T-helper 1 cell treated with Interleukin-12 subunit alpha and Interleukin-12 subunit beta and Interleukin-4 antibody, amounts not matched to agents 30 ng/mL and 1 ng/mL, for 36 hours (primary cell): ENCODE data around the gene LRPAP1. TPM values are rescaled to one million over a fixed set of nuclear protein-coding genes. Genes with fewer than 3 reads are reported as not detected.

ENCODE experiments used
- intact Hi-C: fragments of 100-400 bp; cut with micrococcal nuclease; formaldehyde crosslinking; loops from one replicate; pipeline ENCODE4 v1.15.1; 2024
- total RNA-seq: library from RNA; stranded (reverse); gene quantifications from 2 replicates; pipeline ENCODE4 v1.2.3, GENCODE V29; 2022

Gene LRPAP1
- total RNA-seq, 1 donor from 2014 or later = 74.1 TPM

DNA sequence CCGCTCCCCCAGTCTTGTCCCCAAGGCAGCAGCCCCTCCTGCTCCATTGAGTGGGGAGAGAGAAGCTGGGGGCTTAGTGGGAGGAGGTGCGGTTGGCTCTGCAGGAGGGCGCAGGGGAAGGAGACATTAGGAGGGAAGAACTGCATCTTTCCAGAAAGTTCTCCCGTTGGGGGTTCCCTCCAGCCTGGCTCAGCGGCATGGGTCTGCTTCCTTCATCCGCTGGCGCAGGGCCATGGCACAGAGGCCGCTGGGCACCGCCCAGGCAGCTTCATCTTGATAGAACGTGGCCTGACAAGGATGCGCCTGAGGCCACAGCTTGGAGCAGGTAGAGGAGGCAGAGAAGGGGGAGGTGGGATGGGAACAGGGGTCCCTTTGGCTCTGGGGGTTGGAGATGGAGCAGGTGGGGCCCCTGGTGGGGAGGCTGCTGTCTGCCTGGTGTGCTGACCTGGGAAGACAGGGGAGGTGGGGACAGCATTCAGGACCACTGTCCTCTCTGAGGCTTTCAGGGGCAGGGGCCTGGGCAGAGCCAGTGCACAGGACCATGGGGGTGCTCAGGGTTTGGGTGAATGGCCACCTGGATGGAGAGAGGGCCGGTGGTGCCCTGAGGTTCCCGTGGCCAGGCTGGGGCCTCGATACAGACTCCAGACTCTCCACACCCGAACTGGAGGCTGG, 57.0 kb downstream of the LRPAP1 start:
- intact Hi-C loops = no loop called here

DNA sequence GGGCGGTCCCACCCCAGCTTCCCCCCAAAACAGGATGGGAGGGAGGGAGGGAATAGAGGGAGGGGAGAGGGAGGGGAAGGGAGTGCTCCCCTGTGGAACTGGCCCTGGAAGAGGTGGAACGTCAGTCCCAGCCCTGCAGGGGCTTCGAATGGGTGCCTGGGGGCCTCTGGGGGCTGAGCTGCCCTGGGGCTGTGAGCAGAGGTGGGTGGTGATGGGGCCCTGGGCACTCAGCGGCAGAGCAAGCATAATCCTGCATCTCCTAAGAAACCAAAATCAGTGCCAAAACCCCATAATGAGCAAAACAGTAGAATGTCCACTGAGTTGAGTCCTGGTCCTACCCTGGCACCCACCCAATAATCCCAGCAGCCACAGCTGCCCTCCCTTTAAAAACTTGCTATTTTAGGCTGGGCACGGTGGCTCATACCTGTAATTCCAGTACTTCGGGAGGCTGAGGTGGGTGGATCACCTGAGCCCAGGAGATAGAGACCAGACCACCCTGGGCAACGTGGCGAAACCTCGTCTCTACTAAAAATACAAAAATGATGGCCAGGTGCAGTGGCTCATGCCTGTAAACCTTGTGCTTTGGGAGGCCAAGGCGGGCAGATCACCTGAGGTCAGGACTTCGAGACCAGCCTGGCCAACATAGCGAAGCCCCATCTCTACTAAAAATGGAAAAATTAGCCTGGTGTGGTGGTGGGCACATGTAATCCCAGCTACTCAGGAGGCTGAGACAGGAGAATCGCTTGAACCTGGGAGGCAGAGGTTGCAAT, 58.0 kb downstream of the LRPAP1 start:
- intact Hi-C loops = no loop called here

DNA sequence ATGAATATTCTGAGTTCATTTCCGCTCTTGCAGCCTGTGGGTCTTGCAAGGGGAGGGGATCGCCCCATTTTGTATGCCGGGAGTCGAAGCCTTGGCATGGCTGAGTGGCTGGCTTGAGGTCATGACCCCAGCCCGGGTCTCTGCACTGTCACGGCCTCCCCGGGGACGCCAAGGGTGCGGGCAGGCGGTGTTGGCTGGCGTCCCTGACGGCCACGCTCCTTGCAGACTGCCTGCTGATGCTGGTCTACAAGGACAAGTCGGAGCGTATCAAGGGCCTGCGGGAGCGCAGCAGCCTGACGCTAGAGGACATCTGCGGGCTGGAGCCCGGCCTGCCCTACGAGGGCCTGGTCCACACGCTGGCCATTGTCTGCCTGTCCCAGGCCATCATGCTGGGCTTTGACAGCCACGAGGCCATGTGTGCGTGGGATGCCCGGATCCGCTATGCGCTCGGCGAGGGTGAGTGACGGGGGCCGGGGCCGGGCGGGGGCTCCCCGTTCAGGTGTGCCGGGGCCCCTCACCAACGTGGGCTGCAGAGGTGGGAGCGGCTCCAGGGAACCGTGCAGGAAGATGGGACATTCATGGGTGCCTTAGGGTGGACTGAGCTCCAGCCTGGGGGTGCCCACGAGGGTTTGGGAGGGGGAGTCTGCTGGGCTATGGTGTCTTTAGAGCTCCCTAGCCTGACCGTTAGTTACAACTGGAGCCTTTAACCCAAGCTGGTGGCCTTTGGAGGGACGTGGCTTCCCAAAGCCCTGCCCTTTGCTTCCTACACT, 58.9 kb downstream of the LRPAP1 start:
- intact Hi-C loops = no loop called here

DNA sequence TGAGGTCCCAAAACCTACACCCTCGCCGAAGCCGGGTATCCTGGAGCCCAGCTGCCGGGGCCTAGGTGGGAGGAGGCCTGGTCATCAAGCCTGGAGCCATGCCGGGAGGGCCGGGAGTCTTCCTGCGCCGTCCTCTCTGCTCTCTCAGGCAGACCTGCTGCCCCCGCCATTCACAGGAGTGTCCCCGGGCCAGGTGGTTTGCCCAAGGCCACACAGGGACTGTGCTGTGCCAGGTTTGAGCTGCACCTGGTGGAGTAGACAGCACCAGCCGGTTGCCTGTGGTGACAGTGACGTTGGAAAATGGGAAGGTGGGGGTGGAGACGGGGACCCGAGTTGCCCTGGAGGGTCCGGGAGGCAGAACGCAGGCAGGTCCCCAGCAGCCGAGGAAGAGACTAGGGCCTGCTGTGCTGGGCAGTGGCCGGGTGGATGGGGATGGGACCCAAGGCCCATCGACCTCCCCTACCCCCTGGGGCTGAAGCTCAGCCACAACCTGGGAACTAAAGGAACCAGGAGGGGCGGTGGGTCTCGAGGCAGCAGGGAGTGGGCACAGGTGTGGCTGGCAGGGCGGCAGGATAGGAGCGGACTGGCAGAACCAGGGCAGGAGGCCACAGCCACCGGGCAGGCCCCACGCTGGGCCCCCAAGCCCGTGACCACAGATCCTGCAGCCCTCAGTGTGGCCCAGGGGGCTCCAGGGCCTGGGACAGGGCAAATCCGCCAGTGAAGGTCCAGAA, 59.6 kb downstream of the LRPAP1 start:
- intact Hi-C loops = no loop called here

DNA sequence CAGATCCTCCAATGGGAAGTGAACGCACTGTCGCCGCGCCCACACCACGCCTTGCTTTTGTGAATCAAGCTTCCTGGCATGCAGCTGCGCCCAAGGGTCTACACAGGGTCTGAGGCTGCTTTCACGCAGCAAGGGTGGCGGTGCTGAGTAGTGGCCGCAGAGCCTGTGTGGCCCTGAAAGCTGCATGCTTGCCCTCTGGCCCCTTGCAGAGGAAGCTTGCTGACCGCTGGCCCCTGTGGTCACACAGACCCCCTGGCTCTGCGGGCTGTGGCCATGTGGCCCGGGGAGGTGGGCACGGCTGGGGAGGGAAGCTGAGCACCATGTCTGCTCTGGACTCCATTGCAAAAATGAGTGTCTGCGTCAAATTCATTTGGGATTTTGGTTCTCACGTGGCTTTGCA, 60.3 kb downstream of the LRPAP1 start:
- intact Hi-C loops = no loop called here

DNA sequence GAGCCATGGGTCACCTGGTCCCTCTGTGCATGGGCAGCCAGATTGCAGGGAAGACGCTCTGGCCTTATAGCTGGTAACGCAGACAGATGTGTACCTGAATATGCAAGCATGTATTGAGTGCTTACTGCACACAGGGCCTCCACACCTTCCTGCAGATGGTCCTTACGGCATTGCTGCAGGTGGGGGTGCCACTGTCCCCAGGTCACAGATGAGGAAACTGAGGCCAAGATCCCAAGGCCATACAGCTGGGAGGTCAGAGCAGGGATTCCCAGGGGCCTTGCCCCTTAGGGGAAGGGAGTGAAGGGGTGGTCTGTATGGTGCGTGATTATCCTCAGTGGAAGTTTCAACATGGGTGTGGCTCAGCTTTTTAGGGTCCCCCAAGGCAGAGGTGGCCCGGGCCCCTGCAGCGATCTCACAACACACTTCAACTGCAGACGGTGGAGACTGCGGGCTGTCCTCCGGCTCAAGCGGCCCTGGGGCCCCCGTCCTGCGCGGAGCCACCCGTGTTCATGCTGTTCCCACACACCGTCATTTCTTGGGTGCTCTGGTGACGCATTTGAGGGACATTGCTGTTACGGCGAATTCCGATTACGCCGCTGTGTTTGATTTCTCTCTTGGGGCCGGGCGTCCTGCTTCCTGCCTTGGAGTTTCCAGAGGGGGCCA, 61.0 kb downstream of the LRPAP1 start:
- intact Hi-C loops = no loop called here

DNA sequence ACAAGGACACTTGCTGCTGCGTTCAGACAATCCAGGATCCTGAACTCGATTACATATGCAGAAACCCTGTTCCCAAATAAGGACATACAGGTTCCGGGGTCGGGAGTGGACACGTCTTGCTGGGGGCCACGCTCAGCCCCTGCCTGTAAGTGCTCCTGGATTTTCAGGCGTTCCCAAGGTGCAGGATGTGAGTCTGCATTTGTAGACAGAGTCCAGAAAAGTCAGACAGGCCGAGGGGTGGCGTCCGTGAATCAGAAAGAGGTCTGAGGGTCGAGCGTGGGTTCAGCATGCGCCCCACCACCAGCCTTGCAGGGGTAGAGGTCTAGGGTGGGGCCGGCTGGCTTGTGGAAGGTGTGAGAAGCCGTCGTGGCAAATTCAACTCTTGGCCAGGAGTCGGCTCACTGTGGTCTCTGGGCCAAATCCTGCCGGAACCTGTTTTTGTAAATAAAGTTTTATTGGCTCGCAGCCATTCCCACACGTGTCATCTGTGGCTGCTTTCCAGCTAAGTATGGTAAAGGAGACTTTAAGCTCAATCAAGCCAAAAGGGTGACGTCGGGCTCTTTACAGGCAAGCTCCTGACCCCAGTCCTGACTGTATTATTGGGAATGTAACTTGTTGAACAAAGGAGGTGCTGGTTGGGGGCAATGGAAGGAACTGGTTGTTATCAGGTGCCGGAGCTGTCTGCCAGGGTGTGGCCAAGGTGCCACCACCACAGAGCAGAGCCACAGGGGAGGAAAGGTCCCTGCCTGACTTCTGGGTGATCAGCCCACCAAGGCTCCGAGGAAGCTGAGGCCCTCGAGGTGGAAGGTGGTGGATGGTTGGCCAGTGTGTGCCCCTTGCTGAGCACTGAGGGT, 61.8 kb downstream of the LRPAP1 start:
- intact Hi-C loops = no loop called here

DNA sequence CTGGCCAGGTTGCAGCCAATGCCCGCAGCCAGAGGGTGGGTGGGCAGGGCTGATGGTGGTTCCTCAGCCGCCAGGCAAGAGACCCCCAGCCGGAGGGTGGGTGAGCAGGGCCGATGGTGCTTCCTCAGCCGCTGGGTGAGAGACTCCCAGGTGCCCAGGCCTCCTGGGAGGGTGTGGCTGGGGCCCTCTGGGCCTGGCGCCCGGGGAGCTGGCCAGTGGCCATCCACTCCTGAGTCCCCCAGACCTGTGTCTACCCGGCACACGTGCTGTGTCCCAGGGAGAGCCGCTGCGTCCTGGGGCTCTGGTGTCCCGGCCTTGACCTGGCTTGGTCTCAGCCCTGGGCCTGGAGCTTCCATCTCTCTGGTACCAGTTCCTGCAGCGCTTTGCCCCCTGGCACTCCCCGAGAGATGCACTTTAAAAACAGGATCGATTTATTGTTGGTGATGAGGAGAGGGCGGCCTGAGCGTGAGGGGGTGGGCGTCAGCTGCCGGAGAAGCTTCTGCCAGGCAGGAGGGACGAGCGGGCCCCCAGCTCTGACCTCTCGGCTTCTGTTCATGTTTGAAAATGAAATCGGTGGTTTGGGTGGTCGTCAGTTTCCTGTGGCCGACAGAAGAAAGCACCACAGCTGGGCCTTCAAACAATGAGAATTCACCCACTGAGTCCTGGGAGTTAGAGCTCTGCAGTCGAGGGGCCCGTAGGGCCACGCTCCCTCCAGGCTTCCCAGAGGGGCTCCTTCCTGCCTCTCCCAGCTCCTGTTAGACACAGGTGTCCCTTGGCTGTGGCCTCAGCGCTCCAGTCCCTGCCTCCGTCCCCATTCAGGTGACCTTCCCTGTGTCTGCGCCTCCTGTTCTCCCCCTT, 62.6 kb downstream of the LRPAP1 start:
- intact Hi-C loops = no loop called here

DNA sequence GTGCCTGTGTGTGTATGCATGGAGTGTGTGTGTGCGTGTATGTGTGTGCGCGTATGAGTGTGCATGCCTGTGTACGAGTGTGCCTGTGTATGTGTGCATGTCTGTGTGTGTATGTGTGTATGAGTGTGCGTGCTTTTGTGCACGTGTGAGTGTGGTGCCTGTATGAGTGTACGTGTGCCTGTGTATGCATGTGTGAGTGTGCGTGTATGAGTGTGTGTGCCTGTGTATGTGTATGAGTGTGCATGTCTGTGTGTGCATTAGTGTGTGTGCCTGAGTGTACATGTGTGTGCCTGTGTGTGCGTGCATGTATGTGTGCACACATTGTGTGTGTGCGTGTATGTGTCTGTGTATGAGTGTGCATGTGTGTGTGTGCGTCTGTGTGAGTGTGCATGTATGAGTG, 63.4 kb downstream of the LRPAP1 start:
- intact Hi-C loops = no loop called here

DNA sequence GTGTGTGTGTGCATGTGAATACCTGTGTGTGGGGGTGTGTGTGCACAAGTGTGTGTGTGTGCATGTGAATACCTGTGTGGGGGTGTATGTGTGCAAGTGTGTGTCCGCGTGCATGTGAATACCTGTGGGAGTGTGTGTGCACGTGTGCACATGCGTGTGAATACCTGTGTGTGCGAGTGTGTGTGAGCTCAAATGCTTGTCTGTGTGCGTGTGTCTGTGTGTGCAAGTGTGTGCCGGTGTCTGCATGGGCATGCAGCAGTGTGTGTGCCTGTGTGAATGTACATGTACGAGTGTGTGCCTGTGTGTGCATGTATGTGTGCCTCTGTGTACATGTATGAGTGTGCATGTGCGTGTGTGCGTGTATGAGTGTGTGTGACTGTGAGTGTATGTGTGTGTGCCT, 64.1 kb downstream of the LRPAP1 start:
- intact Hi-C loops = no loop called here

DNA sequence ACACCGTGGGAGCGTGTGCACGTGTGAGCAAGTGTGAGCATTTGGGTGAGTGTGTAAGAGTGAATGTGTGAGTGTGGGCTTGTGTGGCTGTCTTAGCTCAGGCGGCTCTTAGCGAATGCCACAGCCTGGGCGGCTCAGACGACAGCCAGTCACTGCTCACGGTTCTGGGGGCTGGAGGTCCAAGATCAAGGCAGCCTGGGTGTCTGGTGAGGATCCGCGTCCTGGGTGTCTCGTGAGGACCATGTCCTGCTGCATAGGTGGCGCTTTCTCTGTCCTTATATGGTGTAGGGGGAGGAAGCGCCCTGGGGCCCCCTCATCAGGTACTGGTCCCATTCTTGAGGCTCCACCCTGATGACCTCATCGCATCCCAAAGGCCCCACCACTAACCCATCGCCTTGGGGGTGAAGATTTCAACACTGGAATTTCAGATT, 64.6 kb downstream of the LRPAP1 start:
- intact Hi-C loops = no loop called here

DNA sequence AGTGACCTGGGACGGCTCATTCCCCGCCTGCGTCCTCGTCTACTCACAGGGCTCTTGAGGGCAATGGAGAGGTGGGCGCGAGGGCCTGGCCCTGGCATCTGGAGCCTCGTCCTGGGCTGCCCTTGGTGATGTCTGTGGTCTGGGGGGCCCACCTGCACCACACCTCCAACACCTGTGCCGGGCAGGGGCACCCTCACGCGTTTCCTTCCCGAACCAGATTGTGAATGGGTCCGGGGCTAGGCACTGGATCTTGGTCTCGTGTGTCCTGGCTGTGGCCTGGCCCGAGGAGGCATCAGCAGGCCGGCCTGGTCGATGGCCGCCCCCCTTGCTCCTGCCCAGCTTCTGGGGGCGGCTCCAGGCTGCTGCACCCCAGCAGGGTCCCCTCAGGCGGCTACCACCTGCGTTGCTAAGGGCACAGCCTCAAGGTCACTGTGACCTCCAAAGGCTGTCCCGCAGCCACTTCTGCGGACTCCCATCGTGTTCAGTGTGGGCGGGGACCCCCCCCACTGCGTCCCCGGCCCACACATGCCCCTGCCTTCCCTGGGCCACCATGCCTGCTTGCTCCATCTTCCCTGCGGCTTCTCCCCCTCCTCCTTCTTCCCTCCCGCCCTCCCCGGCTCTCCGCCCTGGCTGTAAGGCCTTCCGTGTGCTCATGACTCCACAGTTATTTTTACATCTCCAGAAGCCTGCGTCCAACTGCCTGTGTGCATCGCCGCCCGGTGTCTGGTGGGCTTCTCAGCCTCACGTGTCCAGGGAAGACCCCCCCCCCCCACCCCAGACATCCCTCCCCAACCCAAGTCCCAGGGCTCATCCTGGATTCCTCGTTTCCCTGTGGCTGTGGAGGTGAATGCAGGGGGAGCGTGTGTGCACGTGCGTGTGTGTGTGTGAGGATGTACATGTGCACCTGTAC, 65.3 kb downstream of the LRPAP1 start:
- intact Hi-C loops = no loop called here

DNA sequence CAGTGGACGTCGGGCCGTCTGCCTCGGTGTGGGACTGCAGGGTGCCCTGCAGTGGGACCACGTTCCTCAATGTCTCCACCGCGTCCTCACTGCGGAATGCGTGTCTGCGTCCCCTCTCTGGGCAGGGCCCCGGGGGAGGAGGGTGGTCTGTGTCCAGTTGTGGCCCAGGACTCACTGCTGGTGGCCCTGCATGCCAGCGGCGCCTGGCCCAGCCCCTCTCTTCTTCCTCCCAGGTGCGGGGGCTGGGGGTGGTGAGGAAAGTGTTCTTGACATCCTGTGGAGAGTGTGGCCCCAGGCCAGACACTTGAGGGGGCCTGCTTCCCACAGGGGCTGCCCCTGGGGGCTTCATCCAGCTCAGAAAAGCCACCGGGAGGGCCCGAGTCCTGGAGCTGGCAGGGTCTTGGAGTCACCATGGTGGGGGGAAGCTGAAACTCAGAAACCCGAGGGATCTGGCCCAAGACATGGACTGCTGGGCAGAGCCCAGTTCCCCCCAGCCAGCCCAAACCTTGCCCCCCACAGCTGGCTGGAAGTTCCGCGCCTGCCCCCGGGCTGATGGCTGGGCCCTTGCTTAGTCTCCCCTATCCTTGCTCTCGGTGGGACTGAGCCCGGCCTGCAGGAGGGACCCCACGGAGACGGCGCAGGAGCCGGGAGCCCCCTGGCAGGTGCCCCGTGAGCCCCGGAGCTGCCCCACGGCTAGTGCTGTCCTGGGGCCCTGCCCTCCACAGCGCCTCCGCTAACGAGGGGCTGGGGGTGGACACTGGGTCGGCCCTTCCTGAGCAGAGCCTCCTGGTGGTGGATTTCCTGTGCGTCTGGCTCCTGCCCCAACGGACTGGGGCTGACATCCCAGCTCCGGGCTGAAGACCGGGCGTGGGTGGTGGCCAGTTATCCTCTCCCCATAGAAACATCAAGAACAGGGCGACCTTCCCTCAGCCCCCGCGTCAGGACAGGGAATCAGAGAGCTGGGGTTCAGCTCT, 66.2 kb downstream of the LRPAP1 start:
- intact Hi-C loops = no loop called here

DNA sequence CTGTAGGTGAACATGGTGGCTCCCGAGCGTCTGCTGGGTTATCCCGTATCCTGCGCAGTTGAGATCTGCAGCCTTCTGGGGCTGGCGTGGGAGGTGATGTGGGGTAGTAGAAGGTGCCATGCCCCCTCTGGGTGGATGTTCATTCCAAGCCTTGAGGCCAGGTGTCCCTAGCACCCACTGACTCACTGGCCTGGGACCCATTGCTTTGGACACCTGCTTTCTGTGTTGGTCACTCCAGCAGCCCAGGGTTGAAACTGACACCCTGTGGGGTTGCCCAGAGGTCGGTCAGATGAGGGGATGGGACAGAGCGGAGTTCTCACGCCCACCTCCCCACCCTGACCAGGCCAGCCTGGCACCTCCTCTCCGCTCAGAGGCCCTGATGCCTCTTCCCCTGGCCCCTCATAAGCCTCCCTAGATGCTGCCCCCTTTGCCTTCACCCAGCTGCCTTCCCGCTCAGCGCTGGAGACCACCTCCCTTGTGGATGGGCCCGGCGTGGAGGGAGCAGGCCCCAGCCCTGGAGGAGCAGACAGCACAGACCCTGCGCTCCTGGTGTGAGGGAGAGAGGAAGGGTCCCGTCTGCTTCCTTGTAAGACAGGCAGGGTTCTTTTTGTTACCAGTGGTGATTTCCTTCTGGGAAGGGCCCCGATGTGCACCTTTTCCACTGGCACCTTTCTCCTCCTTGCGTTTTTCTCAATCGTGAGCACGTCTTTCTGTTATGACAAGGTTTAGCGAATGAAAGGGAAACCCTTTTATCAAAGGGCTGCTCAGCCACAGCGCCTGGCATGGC, 67.1 kb downstream of the LRPAP1 start:
- intact Hi-C loops = no loop called here

DNA sequence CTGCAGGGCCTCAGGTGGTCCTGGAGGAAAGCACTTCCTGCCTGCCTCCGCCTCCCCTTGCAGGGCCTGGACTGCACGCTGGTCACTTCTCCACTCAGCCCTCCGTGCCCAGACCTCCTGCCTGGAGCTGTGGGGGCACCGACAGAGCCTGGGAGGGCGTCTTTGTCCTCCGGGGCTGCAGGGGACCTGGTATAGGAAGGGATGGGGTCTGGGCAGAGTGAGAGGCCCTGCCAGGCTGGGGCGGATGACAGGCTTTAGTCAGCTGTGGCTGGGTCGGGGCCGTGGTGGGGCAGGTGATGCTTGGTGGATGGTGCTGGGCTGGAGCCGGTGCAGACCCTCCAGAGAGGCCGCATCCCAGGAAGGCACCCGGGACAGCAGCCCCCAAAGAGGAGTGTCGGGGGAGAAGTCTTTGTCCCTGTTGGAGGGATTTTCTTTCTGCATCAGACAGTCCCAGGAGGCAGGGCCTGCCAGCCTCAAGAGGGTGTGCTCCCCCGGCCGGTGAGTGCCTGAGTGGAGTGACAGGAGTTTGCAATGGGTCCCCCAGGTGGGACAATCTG, 67.8 kb downstream of the LRPAP1 start:
- intact Hi-C loops = no loop called here
